ENCODE measurements around the gene CCR9.

The CCR9 gene

DNA sequence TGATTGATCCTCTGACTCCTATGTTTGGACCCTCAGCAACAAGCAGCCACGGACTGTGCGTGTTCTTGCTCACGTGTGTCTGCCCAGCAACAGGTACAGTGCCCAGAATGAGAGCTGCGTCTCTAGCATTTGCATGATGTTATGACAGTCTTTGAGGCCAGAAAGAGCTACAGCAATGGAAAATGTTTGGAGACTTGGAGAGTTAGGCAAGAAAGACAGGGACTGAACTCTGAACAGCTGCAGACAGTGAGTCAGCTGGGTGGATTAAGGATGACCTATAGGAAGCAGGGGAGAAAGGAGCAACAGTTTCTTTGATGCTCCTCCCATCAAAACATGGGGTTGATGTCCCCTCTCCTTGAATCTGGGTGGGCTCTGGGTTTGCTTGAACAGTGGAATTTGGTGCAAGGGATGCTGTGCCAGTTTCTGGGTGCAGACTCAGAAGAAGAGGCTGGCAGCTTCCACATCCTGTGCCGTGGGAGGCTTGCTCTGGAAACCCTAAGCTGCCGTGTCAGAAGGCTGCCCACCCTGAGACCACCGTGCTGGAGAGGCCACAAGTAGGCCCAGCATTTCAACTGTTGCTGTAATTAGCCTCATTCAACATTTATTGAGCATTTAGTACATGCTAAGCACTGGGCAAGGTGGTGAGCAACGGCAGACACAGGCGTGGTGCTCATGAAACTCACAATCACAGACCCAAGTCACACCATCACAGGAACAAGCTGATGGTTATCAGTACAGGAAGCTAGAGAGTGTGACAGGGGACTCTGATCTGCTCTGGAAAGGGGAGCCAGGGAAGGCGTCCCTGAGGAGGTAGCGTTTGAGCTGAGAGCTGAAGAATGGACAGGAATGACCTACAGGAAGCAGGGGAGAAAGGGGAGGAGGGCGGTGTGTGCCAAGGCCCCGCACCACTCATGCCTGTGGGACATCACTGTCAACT, 21.7 kb downstream of the CCR9 start:
- TF ChIP-seq, protein P1, sequence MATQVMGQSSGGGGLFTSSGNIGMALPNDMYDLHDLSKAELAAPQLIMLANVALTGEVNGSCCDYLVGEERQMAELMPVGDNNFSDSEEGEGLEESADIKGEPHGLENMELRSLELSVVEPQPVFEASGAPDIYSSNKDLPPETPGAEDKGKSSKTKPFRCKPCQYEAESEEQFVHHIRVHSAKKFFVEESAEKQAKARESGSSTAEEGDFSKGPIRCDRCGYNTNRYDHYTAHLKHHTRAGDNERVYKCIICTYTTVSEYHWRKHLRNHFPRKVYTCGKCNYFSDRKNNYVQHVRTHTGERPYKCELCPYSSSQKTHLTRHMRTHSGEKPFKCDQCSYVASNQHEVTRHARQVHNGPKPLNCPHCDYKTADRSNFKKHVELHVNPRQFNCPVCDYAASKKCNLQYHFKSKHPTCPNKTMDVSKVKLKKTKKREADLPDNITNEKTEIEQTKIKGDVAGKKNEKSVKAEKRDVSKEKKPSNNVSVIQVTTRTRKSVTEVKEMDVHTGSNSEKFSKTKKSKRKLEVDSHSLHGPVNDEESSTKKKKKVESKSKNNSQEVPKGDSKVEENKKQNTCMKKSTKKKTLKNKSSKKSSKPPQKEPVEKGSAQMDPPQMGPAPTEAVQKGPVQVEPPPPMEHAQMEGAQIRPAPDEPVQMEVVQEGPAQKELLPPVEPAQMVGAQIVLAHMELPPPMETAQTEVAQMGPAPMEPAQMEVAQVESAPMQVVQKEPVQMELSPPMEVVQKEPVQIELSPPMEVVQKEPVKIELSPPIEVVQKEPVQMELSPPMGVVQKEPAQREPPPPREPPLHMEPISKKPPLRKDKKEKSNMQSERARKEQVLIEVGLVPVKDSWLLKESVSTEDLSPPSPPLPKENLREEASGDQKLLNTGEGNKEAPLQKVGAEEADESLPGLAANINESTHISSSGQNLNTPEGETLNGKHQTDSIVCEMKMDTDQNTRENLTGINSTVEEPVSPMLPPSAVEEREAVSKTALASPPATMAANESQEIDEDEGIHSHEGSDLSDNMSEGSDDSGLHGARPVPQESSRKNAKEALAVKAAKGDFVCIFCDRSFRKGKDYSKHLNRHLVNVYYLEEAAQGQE (IDR thresholded peaks at IDR 0.05; ENCODE audit: insufficient read depth in 1 of 2, low read depth in 2 of 2, low read length in 2 of 2): no peak
- TF ChIP-seq POLR2AphosphoS5 (IDR thresholded peaks at IDR 0.05; ENCODE audit: low read depth, low read length) (no peak), SIN3A (IDR thresholded peaks at IDR 0.05; ENCODE audit: borderline replicate concordance, insufficient read depth, low read length) (no peak), FOXP2 (optimal IDR thresholded peaks at IDR 0.05; ENCODE audit: borderline replicate concordance, extremely low read depth, extremely low read length, insufficient read depth) (no peak), TAF1 (IDR thresholded peaks at IDR 0.05; ENCODE audit: borderline replicate concordance, insufficient read depth, low read length) (no peak)

DNA sequence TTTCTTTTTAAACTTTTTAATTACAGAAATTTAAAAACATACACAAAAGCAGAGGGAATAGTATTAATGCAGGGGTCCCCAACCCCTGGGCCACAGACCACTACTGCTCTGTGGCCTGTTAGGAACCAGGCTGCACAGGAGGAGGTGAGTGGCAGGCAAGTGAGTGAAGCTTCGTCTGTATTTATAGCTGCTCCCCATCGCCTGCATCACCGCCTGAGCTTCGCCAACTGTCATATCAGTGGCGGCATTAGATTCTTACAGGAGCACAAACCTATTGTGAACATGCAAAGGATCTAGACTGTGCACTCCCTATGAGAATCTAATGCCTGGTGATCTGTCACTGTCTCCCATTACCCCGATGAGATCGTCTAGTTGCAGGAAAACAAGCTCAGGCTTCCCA, 22.4 kb downstream of the CCR9 start:
- no peak for TF ChIP-seq SIN3A (IDR thresholded peaks at IDR 0.05; ENCODE audit: borderline replicate concordance, insufficient read depth, low read length)
- TF ChIP-seq TAF1 (IDR thresholded peaks at IDR 0.05; ENCODE audit: borderline replicate concordance, insufficient read depth, low read length): no peak
- TF ChIP-seq POLR2AphosphoS5 (IDR thresholded peaks at IDR 0.05; ENCODE audit: low read depth, low read length): no peak
- no peak for TF ChIP-seq FOXP2 (optimal IDR thresholded peaks at IDR 0.05; ENCODE audit: borderline replicate concordance, extremely low read depth, extremely low read length, insufficient read depth)
- TF ChIP-seq, protein P1 (IDR thresholded peaks at IDR 0.05; ENCODE audit: insufficient read depth in 1 of 2, low read depth in 2 of 2, low read length in 2 of 2): no peak

DNA sequence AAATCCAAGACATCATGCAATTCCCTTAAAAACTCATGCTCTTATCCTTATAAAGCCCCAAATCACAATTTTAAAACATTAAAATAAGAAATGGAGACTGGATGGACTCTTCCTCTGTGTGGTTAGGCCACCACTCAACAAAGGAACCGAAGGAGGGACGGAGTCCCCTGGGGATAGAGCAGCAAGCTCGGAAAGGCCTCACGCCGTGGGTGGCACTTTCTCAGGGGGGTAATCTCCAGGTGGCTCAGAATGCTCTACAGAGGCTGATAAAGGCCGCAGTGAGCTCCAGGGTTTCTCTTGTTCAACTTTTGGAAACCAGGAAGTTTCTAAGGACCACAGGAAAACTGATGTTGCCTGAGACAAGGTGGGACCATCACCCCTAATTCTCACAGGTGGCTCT, 23.2 kb downstream of the CCR9 start:
- no peak for TF ChIP-seq TAF1 (IDR thresholded peaks at IDR 0.05; ENCODE audit: borderline replicate concordance, insufficient read depth, low read length)
- TF ChIP-seq, protein P1 (IDR thresholded peaks at IDR 0.05; ENCODE audit: insufficient read depth in 1 of 2, low read depth in 2 of 2, low read length in 2 of 2): no peak
- TF ChIP-seq POLR2AphosphoS5 (IDR thresholded peaks at IDR 0.05; ENCODE audit: low read depth, low read length): no peak
- TF ChIP-seq SIN3A (IDR thresholded peaks at IDR 0.05; ENCODE audit: borderline replicate concordance, insufficient read depth, low read length): no peak

DNA sequence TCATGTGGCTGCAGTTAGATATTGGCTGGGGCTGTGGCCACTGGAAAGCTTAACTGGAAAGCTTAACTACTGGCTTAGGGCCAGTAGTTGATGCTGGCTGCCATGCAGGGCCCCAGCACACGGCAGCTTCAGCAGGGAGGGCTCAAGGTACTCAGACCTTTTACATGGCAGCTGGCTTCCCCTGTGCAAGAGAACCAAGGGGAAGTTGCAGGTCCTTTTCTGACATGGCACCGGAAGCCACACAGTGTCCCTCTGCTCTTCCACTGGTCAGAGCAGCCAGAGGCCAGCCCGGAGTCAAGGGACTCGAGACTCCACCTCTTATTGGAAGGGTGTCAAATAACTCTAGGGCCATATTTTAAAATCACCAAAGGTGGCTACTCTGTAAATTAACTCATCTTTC, 24.5 kb downstream of the CCR9 start:
- TF ChIP-seq POLR2AphosphoS5 (IDR thresholded peaks at IDR 0.05; ENCODE audit: low read depth, low read length): no peak
- TF ChIP-seq, protein P1 (IDR thresholded peaks at IDR 0.05; ENCODE audit: insufficient read depth in 1 of 2, low read depth in 2 of 2, low read length in 2 of 2): no peak
- TF ChIP-seq SIN3A (IDR thresholded peaks at IDR 0.05; ENCODE audit: borderline replicate concordance, insufficient read depth, low read length): no peak
- TF ChIP-seq FOXP2 (optimal IDR thresholded peaks at IDR 0.05; ENCODE audit: borderline replicate concordance, extremely low read depth, extremely low read length, insufficient read depth): no peak
- TF ChIP-seq TAF1 (IDR thresholded peaks at IDR 0.05; ENCODE audit: borderline replicate concordance, insufficient read depth, low read length): no peak
